Stimulated activated CD4-positive, alpha-beta T cell treated with anti-CD3 and anti-CD28 coated beads, Interleukin-1b, Interleukin-23, amount 100 ng/mL, for 24 hours (primary cell): ENCODE results near the gene BABAM2.

Experiments
- DNase-seq, 4 experiments: peaks; one replicate each; pipeline ENCODE4 v3.0.0-alpha.2; 2020; ENCODE audit warnings: low read depth in 4 of 4, low spot score in 1 of 4

BABAM2 gene

DNA sequence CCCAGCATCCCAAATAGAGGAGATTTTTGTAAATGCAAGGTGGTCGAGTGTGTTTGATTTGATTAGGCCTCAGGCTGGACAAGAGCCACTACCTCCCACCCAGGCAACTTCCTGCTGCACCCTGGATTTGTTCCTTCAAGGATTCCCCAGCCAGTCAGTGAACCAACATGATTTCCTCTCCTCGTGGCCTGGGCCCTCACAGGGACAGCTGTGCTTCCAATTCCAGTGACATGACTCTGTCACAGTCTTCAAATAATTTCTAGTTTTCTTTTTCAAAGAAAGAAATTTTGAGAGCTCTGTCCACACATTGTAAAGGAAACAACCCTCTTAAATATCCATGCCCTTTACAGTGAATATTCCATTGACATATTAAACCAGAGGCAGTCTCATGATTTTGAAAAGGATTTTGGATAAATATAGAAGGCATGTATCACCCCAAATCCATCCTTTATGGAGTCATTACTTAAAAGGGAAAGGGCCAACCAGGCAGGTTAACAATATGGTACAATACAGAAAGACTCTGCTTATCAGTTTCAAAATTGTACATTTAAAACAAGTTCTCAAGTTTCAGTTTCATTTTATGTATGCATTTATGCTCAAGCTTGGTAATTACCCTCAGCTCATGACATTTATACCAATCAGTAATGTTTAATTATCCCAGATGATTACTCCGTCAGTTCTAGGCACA lies 380.8 kb downstream of the BABAM2 start:
- DNase-seq, result no peak

DNA sequence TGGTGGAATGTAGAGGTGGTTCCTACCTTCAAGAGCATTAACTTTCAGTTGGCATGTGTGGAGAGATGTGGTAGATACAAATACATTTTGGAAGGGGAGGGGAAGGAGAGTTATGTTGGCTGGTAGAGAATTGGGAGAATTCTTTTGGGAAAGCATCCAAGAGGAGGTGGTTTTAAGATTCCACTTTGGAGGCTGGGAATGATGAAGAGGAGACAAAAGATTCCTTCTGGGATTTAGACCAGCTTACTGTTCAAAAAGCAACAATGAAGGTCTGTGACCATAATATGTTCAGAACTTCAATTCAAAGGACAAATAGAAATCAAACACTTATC lies 381.4 kb downstream of the BABAM2 start:
- no peak for DNase-seq

DNA sequence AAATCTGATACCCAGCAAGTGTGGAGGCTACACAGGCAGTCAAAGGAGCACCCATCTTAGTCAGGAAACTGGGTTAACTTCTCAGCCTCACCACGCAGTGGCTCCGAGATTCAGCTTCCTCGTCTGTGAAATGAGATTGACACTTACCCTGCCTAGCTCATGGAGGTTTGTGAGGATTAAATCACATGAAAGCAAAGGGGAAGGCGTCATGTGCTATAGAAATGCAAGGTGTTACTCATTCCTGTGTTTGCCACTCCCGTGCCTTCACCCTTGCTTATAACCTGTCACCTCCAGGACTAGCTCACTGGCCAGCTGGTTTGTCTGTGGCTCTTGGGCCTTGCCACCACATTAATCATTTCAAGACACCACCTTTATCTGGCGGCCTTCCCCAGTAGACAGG lies 383.2 kb downstream of the BABAM2 start:
- DNase-seq, result no peak

DNA sequence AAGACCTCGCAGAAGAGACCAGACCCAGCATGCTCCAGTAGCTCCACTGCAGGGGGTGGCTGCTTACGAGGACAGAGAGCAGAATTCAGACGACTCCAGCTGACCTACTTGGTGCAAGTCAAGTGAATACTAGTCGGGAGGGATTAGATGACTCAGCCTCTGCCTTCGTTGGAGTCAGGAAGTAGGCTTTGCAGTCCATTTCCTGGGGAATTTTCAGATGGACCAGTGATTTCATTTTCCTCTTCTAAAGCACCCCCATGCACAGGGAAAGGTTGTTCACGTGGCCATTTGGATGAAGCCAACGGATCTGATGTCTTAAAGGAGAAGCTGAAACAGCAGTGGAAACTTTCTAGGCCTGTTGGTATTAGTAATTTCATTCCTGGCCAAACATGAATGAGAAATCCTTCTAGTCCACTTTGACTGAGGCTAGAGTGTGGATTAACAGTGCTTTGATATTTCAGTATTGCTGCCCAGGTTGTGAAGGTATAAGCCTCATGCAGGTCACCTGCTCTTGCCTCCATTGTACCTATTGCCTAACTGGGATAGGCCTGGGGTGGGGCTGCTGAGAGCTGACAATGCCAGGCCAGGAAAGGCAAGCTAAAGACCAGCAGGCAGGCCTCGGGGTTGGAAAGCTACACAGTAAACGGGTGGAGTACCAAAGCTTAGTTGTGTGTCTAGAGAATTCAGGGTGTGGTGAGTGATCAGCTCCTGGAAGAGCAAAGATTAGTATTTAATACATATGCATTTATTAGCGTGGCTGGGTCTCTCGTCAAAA lies 384.6 kb downstream of the BABAM2 start:
- no peak for DNase-seq

DNA sequence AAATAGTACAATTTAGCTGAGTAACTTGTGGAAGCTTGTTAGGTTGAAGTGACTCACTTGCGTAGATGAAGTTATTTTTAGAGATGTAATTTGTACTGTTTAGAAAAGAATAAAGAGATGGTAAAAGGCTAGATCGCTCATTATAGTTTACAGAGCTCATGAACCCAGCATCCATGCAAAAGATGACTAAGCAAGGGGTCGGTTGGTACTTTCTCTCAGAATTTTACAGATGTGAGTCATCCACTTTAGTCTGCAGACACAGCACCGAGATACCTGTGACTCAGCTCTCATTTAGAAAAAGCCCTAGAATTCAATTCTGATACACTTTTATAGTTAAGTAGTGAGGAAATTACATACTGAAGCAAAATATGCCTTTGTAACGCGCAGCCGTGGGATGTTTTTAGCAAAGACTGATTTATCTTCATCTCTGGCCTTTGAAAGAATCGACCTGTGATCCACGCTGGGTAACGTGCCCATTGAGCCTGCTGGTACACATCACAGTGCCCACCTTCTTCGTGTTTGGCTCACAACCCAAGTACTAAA lies 385.6 kb downstream of the BABAM2 start:
- DNase-seq, result peak in 2 of 4 experiments; percentile 4 to 6

DNA sequence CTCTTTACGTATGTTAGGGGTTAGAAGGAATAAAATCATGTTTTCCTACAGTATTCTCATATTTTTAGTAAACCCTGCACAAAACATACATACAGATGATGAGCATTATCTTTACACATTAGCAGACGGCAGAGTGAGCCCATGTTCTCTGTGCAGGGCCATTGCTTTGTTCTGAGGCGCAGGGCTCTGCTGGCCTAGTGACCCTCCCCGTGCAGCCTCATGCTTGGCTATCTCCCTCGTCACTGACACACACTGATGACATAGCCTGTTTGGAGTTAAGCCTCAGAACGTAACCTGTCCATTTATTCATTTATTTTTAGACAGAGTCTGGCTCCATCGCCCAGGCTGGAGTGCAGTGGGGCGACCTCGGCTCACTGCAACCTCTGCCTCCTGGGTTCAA lies 386.3 kb downstream of the BABAM2 start:
- no peak for DNase-seq

DNA sequence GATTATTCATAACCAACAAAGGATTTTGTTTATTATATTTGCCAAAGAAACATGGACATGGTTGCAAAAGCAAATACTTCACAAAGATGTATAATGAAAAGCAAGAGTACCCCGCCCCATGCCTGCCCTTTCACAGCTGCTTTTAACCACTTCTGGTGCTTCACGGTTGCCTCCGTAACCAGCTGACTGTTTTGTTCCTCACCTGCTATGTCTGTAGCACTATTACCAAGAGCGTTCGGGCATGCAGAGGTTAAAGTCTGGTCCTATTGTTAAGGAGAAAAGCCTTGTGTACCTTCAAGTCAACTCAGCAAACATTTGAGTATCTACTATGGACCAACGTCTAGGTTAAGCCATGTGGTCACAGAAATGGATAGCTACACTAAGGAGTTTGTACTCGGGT lies 386.9 kb downstream of the BABAM2 start:
- DNase-seq, result no peak

DNA sequence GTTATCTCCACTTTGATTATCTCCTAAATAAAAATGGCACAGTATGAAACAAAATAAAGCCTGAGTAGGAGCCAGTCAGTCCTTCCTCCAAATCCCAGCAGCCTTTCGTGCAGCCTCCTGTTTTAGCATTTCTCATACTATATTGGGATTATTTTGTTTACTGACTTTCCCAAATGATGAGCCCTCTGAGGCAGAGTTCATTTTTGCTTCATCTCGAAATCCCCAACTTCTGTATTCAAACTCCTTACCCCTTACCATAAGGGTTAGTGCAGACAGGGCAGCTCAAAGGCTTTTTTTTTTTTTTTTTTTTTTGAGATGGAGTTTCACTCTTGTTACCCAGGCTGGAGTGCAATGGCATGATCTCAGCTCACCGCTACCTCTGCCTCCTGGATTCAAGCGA lies 388.8 kb downstream of the BABAM2 start:
- no peak for DNase-seq

DNA sequence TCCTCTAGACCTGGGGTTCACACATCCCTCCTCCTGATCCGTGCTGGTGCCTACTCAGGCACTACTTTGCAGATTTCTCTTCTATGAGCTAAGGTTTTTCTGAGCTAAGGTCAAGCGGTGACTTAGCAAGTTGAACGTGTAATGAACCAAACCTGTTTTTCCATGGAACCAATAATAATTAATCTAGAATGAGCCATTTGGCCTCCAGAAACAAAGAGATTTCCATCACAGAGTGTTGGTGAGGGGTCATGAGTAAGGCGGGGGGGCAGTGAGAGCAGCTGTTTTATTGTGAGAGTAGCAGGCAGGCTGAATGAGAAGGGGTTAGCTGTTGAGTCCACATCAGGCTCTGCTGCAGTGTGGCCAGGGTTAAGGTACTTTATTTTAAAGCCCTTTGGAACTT lies 390.1 kb downstream of the BABAM2 start:
- DNase-seq, result no peak

DNA sequence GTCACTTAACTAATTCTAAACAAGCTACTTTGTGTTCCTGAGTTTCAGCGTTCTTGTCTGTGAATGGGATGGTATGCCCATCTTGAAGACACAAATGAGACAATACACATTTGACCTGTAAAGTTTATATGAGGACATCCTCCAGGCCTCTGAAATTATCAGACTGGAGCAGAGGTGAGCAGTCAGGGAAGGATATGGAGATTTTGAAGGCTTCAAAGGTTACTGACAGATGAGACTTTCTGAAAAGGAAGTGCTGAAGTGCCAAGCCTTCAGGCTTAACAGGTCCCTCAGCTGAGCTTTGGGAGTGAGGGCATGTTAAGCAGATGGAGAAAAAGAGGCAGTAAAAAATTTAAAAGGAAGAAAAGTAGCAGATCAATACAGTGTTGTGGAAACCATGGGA lies 391.2 kb downstream of the BABAM2 start:
- DNase-seq, result no peak

DNA sequence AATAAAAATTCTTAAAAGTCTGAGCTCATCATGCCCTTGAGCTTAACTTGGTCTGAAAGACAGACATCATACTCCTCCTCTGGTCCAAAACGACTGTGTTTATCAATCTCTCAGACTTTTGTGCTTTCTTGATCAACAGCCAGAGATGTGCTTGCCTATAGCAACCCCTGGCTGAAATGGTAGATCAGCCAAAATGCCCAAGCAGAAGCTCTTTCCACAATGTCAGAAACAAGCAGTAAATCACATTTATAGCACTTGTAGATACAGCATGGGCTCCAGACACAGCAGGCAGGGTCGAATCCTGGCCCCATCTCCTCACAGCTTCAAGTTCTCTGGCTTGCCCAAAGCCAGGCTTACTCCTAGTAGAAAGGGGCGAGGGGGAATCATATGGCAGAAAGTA lies 391.7 kb downstream of the BABAM2 start:
- DNase-seq, result no peak

DNA sequence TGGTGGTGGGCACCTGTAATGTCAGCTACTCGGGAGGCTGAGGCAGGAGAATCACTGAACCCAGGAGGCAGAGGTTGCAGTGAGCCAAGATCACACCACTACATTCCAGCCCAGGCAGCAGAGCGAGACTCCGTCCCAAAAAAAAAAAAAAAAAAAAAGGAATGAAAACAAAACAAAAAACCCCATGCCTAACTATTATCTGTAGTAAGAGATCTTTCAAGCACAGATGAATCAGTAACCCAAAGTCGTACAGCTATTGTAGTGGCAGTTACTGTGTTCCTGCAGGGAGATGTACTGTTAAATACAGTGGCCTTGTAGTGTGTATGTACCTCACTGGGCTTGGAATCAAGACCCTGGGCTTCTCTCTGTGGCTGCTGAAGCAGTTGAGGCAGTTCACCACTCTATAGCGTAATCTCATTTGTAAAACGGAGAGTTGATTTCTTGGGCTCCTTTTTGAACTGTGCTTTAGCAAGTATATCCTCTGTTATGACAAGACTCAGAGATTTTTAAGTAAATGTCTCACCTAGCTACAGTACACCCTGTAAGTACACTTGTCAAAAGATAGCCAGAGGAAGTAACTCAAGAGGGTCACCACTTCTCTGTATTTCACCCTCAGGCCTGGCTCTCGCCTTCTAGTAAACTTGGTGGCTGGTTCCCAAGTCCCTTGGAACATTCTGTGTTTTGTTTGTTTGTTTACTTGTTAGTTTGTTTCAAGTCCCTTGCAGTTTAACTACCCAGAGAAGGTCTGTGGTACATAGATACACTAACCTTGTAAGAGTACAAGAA lies 392.5 kb downstream of the BABAM2 start:
- no peak for DNase-seq

DNA sequence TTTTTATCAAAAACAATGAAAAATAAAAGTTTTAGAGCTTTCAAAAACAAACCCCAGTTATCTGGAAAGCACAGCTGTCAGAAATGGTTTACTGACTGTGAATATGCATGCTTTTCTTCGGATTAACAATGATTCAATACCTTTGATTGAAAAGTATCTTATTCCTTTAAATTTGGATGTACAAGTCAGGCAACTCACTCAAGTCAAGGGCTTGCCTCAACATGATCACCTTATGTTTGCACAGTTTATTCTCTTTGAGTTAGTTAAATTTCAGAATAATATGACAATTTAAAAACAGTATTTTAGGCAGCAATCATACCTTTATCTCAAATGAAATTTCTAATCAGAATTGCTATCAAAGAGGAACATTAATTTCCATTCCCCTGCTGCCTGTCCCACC lies 393.3 kb downstream of the BABAM2 start:
- DNase-seq, result no peak

DNA sequence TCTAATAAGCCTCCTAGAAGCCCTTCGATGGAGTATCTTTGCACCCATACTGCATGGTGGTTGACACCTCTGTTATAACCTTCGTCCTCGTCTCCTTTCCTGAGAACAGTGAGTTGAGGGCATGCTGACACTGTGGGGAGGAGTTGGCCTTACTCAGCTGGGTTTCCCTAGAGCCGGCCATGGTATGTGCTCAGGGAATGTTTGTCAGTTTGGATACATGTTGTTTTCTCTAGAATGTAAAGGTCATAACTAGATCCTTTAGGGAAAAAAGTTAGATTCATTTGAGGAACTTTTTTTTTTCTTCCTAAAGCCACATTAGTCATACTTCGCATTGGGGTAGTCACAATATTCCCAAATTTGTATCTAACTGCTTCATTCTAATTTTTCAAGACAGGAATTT lies 396.1 kb downstream of the BABAM2 start:
- no peak for DNase-seq

DNA sequence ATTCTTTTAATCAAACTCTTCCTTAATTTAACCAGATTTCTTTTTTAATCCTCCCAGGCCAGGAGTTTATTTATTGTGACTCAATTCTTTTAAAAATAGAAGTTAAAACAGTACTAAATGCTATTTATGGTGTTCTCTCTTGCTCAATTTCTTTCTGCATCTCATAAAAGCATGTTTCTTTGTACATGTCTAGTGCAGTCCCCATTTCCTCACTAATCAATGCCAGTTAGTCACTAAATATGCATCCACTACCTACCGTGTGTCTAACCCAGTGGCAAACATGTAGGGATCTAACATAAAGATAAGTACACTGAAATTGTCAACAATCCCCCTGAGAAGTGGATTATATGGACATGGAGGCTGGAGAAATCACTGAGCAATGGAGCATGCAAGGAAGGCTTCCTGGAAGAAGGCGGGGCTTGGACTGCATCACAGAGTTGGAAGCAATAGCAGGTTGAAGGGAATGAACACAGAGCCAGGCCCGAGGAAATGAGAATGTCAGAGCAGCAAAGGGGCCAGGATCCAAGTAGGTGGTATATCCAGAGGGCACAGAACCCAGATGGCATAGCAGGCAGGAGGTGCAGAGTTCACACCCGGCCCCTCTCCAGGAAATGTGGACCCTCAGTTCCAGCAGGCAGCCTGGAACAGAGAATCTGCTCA lies 396.9 kb downstream of the BABAM2 start:
- no peak for DNase-seq

DNA sequence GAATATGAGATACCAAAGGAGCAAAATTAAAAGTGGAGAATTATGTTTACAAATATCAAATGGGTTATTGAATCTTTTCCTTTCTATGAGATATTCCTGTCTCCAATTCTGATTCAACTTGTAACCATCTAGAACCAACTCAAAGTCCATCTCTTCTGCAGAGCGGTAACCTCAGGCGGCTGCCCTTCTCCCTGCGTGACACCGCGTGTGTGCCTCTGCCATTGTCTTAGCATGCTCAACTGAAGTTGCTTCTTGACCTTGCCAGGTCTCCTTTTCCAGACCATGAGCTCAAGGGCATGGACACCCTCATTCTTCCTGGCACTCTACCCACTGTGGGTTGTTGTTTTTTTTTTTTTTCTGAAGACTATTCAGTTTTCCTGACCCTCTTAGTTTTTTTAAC lies 398.1 kb downstream of the BABAM2 start:
- DNase-seq, result no peak

DNA sequence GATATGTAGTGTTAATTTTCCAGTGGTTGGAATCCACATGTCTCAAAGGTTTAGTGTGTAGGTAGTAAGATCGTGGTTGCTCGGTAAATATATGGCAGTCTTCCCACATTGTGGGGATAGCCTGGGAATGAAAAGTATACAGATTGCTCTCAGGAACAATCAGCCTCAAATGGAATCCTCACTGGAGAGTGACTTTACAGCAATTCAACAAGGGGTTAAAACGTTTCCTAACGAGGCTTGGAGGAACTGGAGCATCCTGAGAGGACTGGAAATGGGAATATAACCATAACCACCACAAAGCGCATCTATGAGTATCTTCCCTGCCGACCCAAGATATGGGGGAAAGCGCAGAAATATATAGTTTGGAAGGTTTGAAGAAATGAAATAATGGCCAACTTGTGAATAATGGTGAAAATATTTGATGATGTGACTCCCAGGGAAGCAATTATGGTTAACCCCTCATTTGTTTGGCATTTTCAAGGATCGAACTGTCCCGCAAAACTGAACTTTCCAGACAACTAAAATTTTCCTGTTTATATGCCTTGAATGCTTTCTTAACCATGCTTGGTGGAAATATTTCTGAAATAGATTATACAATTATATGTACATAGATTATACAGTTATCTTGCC lies 401.4 kb downstream of the BABAM2 start:
- DNase-seq, result no peak

DNA sequence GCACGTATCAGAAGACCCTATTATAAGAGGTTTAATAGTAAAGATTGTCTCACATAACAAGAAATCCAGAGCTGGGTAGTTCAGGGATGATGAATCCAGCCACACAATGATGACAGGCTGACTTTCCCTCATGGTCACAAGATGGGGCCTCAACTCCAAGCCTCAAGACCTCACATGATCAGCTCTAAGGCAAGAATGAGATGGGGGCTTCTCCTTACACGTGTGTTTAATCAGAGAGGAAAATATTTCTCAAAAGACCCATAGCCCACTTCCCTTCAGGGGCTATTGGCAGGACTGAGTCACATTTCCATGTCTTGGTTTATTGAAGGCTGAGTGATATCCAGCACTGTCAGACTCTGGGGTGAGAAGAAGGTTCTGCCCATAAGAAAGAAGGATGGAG lies 402.0 kb downstream of the BABAM2 start:
- no peak for DNase-seq

DNA sequence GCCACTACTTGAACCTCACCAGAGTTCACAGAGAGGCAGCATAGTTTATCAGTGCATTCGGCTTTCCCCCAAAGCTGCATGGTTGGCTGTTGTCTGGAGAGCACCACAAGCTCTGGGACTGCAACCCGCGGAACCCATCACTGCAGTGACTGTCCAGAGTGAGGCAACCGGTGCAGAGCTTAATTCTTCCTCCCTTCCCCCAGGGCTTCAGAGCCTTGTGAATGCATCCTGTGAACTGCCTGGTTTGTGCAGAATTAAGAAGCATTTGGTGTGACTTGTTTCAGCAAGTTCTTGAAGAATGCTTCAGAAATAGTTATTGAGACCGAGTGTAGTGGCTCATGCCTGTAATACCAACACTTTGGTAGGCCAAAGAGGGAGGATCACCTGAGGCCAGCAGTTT lies 402.9 kb downstream of the BABAM2 start:
- no peak for DNase-seq

DNA sequence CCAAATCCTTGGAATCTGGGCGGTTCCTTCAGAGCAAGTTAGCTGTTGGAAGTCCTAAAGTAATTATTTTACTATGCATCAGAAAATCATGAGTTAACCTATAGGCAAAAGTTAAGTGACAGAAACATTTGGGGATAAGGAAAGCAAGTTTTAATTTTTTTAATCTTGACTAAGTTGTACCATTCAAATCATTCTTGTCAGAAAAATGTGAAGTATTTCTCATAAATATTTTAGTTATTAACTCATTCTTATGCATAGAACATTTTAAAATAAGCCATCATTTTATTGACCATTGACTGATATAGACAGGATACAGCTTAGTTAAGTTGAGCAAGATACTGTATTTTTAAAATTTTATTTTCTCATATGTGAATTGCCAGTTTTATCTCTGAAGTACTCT lies 403.9 kb downstream of the BABAM2 start:
- no peak for DNase-seq

DNA sequence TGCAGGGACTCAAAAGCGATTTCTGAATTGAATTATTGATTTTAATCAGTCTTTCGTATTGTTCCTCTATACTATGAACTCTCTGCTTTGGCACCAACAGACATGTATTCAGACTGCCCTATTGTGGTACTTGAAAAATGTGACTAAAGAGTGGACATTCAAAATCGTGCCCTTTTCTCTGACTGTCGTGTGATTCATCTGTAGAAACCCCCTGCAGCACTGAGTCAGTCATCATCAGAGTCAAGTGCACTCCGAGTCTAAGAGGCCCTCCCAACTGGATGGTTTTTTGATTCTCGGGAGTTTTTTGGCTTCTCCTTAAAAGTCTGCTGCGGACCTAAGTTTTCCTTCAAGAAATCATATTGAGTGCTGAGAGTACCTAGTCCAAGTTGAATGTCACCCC lies 405.7 kb downstream of the BABAM2 start:
- no peak for DNase-seq
